OCI-LY7 (cell line): ENCODE measurements around the gene NAB2. TPM values are rescaled to one million over a fixed set of nuclear protein-coding genes. Genes with fewer than 3 reads are reported as not detected.

Experiments used
- BruUV-seq: library from RNA; stranded (reverse); fragments of 400-500 nt; replicated peaks from 2 replicates; lab custom pipeline; 2021; lab: Mats Ljungman, UMichigan
- CTCF ChIA-PET: fragments of 300-600 bp; sonication (Branson Sonifier 250); formaldehyde crosslinking; loops from one replicate; lab custom pipeline; 2022; ENCODE audit warnings: antibody characterized with exemption; ENCODE audit not compliant: unreplicated experiment; lab: Charles Lee
- POLR2A ChIA-PET: fragments of 300-600 bp; sonication (Branson Sonifier 250); formaldehyde crosslinking; loops from one replicate; lab custom pipeline; 2022; ENCODE audit warnings: antibody characterized with exemption; lab: Charles Lee
- DNase-seq: peaks from one replicate; pipeline ENCODE4 v3.0.0-alpha.2; 2015; ENCODE audit warnings: low spot score
- H2AFZ ChIP-seq: fragments of 200-600 bp; sonication (generic), shearing (Covaris generic); 2 replicates; pipeline ENCODE4 v1.6.1; 2014; ENCODE audit warnings: mild to moderate bottlenecking, antibody characterized with exemption, low read length, moderate library complexity
- H3K27ac ChIP-seq: fragments of 200-600 bp; sonication (generic); 2 replicates; pipeline ENCODE4 v1.5.1; 2014; ENCODE audit warnings: mixed run types, low read depth, mild to moderate bottlenecking, moderate library complexity, low read length, inconsistent platforms; ENCODE audit not compliant: poor library complexity, severe bottlenecking
- H3K36me3 ChIP-seq: fragments of 200-600 bp; sonication (generic); 2 replicates; pipeline ENCODE4 v1.6.1; 2014; ENCODE audit warnings: mild to moderate bottlenecking, antibody characterized with exemption, low read length, moderate library complexity, mixed read lengths; ENCODE audit not compliant: insufficient read depth
- H3K4me1 ChIP-seq: fragments of 200-600 bp; sonication (generic); 2 replicates; pipeline ENCODE4 v1.5.1; 2014; ENCODE audit warnings: mild to moderate bottlenecking, low read length; ENCODE audit not compliant: insufficient read depth, poor library complexity, severe bottlenecking
- H3K4me2 ChIP-seq: fragments of 200-600 bp; sonication (generic); 2 replicates; pipeline ENCODE4 v1.6.1; 2014; ENCODE audit warnings: mild to moderate bottlenecking, low read length
- H3K4me3 ChIP-seq: fragments of 200-600 bp; sonication (generic); 2 replicates; pipeline ENCODE4 v1.5.1; 2014; ENCODE audit warnings: mild to moderate bottlenecking, low read depth, low read length; ENCODE audit not compliant: poor library complexity, severe bottlenecking
- H3K79me2 ChIP-seq: fragments of 200-600 bp; sonication (generic); 2 replicates; pipeline ENCODE4 v1.6.1; 2016; ENCODE audit warnings: low read depth, mild to moderate bottlenecking, low read length, moderate library complexity, mixed read lengths; ENCODE audit not compliant: insufficient read depth
- H3K9me2 ChIP-seq: fragments of 200-600 bp; sonication (generic); 2 replicates; pipeline ENCODE4 v1.6.1; 2016; ENCODE audit warnings: mild to moderate bottlenecking, low read length, mixed read lengths; ENCODE audit not compliant: insufficient read depth
- H3K9me3 ChIP-seq: fragments of 200-600 bp; sonication (generic); 2 replicates; pipeline ENCODE4 v1.6.1; 2014; ENCODE audit warnings: mild to moderate bottlenecking, mixed run types, low read length, mixed read lengths
- H4K20me1 ChIP-seq: fragments of 200-600 bp; sonication (generic); 2 replicates; pipeline ENCODE4 v1.6.1; 2014; ENCODE audit warnings: mild to moderate bottlenecking, antibody characterized with exemption, low read length, moderate library complexity, mixed read lengths; ENCODE audit not compliant: insufficient read depth
- EZH2phosphoT487 ChIP-seq: fragments of 200-600 bp; sonication (generic); IDR thresholded peaks from 2 replicates; pipeline ENCODE4 v1.6.1; 2018; ENCODE audit warnings: low read depth, borderline replicate concordance, mild to moderate bottlenecking, mixed run types, antibody characterized with exemption, low read length, moderate library complexity, mixed read lengths
- intact Hi-C: fragments of 100-400 bp; cut with micrococcal nuclease; formaldehyde crosslinking; loops from one replicate; pipeline ENCODE4 v1.10.0; 2022; ENCODE audit not compliant: unreplicated experiment
- total RNA-seq, 2 experiments: library from RNA; depleted of rRNA in 1 of 2; stranded (reverse); fragments of >200 nt in 1 of 2; shearing (Covaris generic) in 1 of 2; gene quantifications; 2 replicates each; pipeline ENCODE4 v1.2.3, GENCODE V29; 2014 to 2022
- TF ChIP-seq, protein P1 (sequence below): fragments of 200-600 bp; sonication (generic); conservative IDR thresholded peaks from 2 replicates; pipeline ENCODE4 v1.5.1; 2014; ENCODE audit warnings: mild to moderate bottlenecking, antibody characterized with exemption, low read length, moderate library complexity, mixed read lengths

Gene NAB2
- total RNA-seq, 2 experiments from 2014 or later = 6.8 to 8.5 TPM

- no peak overlapping the region for H2AFZ ChIP-seq
- ChIA-PET POLR2A (interaction anchor here (0.7 to 1.2 kb wide), 3 partner anchors 13 to 53 kb away, joined by 3 to 10 read pairs (median 3); partner anchors contain the start of gene STAT6), CTCF (interaction anchor here (0.5 to 1.0 kb wide), 7 partner anchors 45 to 127 kb away, joined by 3 to 7 read pairs (median 4); no protein-coding TSS in a partner anchor)
- no peak overlapping the region for H3K27ac ChIP-seq
- H3K4me3 ChIP-seq = peak overlapping the region; percentile 66
- no peaks in the 10 kb centered on the region for H3K79me2 ChIP-seq
- TF ChIP-seq, protein P1, sequence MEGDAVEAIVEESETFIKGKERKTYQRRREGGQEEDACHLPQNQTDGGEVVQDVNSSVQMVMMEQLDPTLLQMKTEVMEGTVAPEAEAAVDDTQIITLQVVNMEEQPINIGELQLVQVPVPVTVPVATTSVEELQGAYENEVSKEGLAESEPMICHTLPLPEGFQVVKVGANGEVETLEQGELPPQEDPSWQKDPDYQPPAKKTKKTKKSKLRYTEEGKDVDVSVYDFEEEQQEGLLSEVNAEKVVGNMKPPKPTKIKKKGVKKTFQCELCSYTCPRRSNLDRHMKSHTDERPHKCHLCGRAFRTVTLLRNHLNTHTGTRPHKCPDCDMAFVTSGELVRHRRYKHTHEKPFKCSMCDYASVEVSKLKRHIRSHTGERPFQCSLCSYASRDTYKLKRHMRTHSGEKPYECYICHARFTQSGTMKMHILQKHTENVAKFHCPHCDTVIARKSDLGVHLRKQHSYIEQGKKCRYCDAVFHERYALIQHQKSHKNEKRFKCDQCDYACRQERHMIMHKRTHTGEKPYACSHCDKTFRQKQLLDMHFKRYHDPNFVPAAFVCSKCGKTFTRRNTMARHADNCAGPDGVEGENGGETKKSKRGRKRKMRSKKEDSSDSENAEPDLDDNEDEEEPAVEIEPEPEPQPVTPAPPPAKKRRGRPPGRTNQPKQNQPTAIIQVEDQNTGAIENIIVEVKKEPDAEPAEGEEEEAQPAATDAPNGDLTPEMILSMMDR = no peak
- TF ChIP-seq EZH2phosphoT487 = no peak
- no peaks in the 10 kb centered on the region for H3K9me2 ChIP-seq
- H3K4me2 ChIP-seq = peak overlapping the region; percentile 79
- H3K4me1 ChIP-seq = peaks cover 3% of the 10 kb centered on the region
- no TSS peak for BruUV-seq
- H3K36me3 ChIP-seq = no peaks in the 10 kb centered on the region
- intact Hi-C loops = no loop called here
- peaks cover 5% of the 10 kb centered on the region; the same call in 1 of the 2 replicates for H3K9me3 ChIP-seq
- H4K20me1 ChIP-seq = no peaks in the 10 kb centered on the region
- no peak for DNase-seq
These were observed 39.8 kb downstream of the NAB2 start for GRCh38 chr12:57128519-57129247.

DNA sequence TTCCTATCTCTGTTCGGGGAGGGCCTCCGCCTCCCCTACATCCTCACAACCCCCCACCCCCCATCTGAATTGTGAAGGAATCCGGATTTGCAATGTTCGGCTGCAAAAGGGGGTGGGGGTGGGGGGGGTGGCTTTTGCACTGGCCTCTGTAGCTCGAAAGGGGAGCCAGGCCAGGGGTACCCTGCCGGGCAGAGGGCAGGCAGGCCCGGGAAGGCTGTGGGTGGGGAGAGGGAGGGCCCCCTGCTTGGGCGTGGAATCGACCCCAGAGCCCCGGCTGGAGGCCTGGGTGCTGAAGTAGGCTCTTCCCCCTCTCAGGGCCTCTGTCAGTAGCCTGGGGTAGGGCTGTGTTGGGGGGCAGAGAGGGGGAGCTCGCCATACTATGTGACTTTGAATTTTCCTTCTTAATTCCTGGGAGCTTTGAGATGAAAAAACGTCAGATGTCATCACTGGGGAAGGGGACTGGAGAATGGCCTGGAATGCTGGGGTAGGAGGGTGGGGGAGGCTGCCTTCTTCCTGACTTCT is 40.5 kb downstream of the NAB2 start:
- no peaks in the 10 kb centered on the region for H3K36me3 ChIP-seq
- no peak overlapping the region for H3K27ac ChIP-seq
- DNase-seq = no peak
- TF ChIP-seq, protein P1 = no peak
- peaks cover 3% of the 10 kb centered on the region for H3K4me1 ChIP-seq
- no peak overlapping the region for H2AFZ ChIP-seq
- H4K20me1 ChIP-seq = no peaks in the 10 kb centered on the region
- H3K4me3 ChIP-seq = no peak overlapping the region
- no peaks in the 10 kb centered on the region for H3K79me2 ChIP-seq
- H3K4me2 ChIP-seq = no peak overlapping the region
- ChIA-PET POLR2A (no interaction called here), CTCF (interaction anchor here (0.6 kb wide), 1 partner anchor 126 kb away, joined by 3 read pairs; no protein-coding TSS in a partner anchor)
- H3K9me2 ChIP-seq = no peaks in the 10 kb centered on the region
- no TSS peak for BruUV-seq
- H3K9me3 ChIP-seq = no peaks in the 10 kb centered on the region
- intact Hi-C loops = no loop called here

GRCh38 chr12:57129889-57130288 is 41.0 kb downstream of the NAB2 start:
- BruUV-seq = no TSS peak

More at GRCh38 chr12:57129889-57130288, 41.0 kb downstream of the NAB2 start:
- Histone ChIP-seq H4K20me1 (no peaks in the 10 kb centered on the region), H2AFZ (no peak overlapping the region), H3K9me2 (no peaks in the 10 kb centered on the region), H3K4me3 (no peak overlapping the region), H3K27ac (no peak overlapping the region), H3K9me3 (no peaks in the 10 kb centered on the region), H3K4me1 (peaks cover 3% of the 10 kb centered on the region), H3K4me2 (no peak overlapping the region), H3K79me2 (no peaks in the 10 kb centered on the region), H3K36me3 (no peaks in the 10 kb centered on the region)
- TF ChIP-seq, protein P1 = no peak
- no peak for TF ChIP-seq EZH2phosphoT487
- ChIA-PET CTCF (no interaction called here), POLR2A (no interaction called here)
- no peak for DNase-seq
- intact Hi-C loops = no loop called here
